ENCODE measurements around the gene CDK6. TPM values are rescaled to one million over a fixed set of nuclear protein-coding genes. Genes with fewer than 3 reads are reported as not detected.

CDK6 gene
- total RNA-seq, 4 donors from 2014 or later: 19.7 to 51.1 (median 33.8) TPM

DNA sequence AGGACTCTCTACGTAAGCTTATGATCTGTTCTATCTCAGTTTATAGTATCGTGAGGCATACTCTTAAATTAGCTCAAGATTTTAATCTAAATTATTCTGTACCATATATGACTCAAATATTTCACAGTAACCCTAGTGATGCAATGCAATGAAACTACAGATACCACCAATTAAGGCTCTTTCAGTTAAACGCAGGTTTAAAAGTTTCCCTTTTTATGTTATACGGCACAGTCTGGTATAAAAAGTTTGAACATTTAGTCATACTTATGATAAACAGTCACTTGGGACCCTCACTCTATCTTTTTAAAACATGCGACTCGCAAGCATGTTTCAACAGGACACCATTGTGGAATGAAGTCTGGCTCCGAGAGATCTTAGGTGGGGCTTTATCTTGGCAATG, 107.2 kb downstream of the CDK6 start:
- ATAC-seq: no peak
- 79 to 81% methylated on average over 7 of the region's 7 CpGs for WGBS, 2 donors (ENCODE audit: low coverage in 1 of 2)
- H3K4me3 ChIP-seq: no peak overlapping the region
- H3K36me3 ChIP-seq: peaks cover 0 to 10% of the 10 kb centered on the region in 2 donors
- no peaks in the 10 kb centered on the region for H3K9me3 ChIP-seq
- TF ChIP-seq, protein P1, sequence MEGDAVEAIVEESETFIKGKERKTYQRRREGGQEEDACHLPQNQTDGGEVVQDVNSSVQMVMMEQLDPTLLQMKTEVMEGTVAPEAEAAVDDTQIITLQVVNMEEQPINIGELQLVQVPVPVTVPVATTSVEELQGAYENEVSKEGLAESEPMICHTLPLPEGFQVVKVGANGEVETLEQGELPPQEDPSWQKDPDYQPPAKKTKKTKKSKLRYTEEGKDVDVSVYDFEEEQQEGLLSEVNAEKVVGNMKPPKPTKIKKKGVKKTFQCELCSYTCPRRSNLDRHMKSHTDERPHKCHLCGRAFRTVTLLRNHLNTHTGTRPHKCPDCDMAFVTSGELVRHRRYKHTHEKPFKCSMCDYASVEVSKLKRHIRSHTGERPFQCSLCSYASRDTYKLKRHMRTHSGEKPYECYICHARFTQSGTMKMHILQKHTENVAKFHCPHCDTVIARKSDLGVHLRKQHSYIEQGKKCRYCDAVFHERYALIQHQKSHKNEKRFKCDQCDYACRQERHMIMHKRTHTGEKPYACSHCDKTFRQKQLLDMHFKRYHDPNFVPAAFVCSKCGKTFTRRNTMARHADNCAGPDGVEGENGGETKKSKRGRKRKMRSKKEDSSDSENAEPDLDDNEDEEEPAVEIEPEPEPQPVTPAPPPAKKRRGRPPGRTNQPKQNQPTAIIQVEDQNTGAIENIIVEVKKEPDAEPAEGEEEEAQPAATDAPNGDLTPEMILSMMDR (IDR thresholded peaks at IDR 0.05): no peak
- TF ChIP-seq EP300 (IDR thresholded peaks at IDR 0.05): no peak
- no peak for TF ChIP-seq POLR2AphosphoS5 (IDR thresholded peaks at IDR 0.05)
- no peak for TF ChIP-seq POLR2A (IDR thresholded peaks at IDR 0.05)
- H3K27me3 ChIP-seq: no peaks in the 10 kb centered on the region
- no peak overlapping the region for H3K27ac ChIP-seq
- H3K4me1 ChIP-seq: peaks cover 0 to 32% (median 3%) of the 10 kb centered on the region in 3 donors

DNA sequence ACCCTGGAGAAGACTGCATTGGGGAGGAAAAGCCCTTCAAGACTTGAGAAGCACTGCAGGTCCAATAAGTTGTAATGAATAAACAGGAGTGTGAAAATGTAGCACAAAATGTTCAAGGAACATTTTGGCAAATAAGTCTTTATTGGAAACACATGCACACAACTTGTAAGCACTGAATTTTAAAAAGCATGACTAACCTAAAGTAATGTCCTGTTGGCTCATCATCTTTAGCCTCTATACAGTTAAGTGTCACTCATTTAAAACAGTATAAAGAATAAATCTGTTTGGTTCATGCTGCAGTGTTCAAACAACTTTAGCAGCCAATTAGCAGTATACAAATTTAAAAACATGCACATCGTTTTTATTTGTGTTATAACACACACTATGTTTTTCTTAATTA, 108.6 kb downstream of the CDK6 start:
- H3K9me3 ChIP-seq: no peaks in the 10 kb centered on the region
- WGBS, 2 donors (ENCODE audit: low coverage in 1 of 2): 57 to 73% methylated on average over 1 of the region's 1 CpG
- ATAC-seq: no peak
- no peaks in the 10 kb centered on the region for H3K27me3 ChIP-seq
- no peak for TF ChIP-seq POLR2A (IDR thresholded peaks at IDR 0.05)
- TF ChIP-seq POLR2AphosphoS5 (IDR thresholded peaks at IDR 0.05): no peak
- H3K4me3 ChIP-seq: no peak overlapping the region
- no peak overlapping the region for H3K27ac ChIP-seq
- H3K4me1 ChIP-seq: peaks cover 0 to 46% (median 3%) of the 10 kb centered on the region in 3 donors
- peaks cover 0 to 10% of the 10 kb centered on the region in 2 donors for H3K36me3 ChIP-seq

DNA sequence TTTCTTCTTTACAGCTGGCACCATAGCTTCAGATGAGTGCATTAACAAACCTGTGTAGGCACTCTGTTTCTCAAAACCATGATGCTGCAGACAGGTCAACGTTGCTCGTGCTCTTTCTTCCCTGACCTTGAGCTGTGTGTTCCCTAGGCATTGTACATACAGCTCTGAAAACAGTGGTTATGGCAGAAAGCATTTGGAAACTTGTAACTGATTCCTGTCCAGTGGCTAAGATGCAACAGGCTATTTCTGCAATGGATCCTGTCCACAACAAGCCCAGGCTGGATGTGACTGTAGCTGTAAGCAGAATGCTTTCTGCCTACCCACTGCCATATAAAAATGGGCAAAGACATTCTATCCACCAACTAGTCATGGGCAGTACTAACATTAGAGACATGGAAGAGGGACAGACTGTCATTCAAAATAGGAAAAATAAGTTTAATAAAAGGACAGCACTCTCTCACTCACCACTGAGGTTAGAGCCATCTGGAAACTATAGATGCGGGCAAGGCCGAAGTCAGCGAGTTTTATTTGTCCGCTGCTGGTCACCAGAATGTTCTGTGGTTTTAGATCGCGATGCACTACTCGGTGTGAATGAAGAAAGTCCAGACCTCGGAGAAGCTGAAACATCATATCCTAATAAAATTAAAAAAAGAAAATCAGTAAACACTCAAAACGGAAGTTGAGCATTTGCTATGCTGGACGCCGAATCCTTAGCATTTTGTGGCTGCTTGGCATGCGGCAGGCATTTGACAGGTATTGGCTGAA, 111.0 kb downstream of the CDK6 start:
- H3K36me3 ChIP-seq: peaks cover 0 to 10% of the 10 kb centered on the region in 2 donors
- peaks cover 0 to 27% (median 6%) of the 10 kb centered on the region in 3 donors for H3K4me1 ChIP-seq
- TF ChIP-seq POLR2AphosphoS5 (IDR thresholded peaks at IDR 0.05): no peak
- TF ChIP-seq EP300 (IDR thresholded peaks at IDR 0.05): no peak
- no peak for TF ChIP-seq POLR2A (IDR thresholded peaks at IDR 0.05)
- TF ChIP-seq, protein P1 (IDR thresholded peaks at IDR 0.05): no peak
- no peaks in the 10 kb centered on the region for H3K27me3 ChIP-seq
- no peak for ATAC-seq
- no peak overlapping the region for H3K27ac ChIP-seq
- no peaks in the 10 kb centered on the region for H3K9me3 ChIP-seq
- 84 to 92% methylated on average over 12 to 14 of the region's 14 CpGs for WGBS, 2 donors (ENCODE audit: low coverage in 1 of 2)
- no peak overlapping the region for H3K4me3 ChIP-seq

DNA sequence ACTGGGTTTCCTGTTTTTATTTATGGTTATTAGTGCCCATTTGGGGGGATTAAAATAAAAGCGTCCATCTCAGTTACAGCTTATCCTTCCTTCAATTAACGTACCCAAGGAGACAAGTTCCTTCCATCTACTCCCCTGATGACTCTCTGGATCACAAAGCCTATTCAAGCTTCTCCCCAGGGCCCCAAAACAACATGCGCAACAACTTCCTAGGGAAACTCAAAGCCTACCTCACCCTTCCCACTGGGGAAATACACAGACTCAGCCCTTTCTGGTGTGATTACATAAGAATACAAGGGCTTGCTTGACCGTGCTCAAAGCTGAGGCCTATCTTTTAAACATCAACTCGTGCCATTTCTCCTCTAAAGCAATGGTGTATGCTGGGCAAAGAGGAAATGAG, 112.4 kb downstream of the CDK6 start:
- peaks cover 0 to 10% of the 10 kb centered on the region in 2 donors for H3K36me3 ChIP-seq
- H3K4me3 ChIP-seq: no peak overlapping the region
- H3K4me1 ChIP-seq: peaks cover 0 to 24% (median 6%) of the 10 kb centered on the region in 3 donors
- no peaks in the 10 kb centered on the region for H3K27me3 ChIP-seq
- WGBS, 2 donors (ENCODE audit: low coverage in 1 of 2): 55 to 71% methylated on average over 2 to 4 of the region's 5 CpGs
- H3K27ac ChIP-seq: peak overlapping the region in 3 of 4 donors; percentile 4 to 55 (median 24)
- no peaks in the 10 kb centered on the region for H3K9me3 ChIP-seq
- no peak for TF ChIP-seq POLR2AphosphoS5 (IDR thresholded peaks at IDR 0.05)
- no peak for TF ChIP-seq EP300 (IDR thresholded peaks at IDR 0.05)
- TF ChIP-seq, protein P1 (IDR thresholded peaks at IDR 0.05): no peak
- no peak for TF ChIP-seq POLR2A (IDR thresholded peaks at IDR 0.05)
- peak; percentile 65 for ATAC-seq

DNA sequence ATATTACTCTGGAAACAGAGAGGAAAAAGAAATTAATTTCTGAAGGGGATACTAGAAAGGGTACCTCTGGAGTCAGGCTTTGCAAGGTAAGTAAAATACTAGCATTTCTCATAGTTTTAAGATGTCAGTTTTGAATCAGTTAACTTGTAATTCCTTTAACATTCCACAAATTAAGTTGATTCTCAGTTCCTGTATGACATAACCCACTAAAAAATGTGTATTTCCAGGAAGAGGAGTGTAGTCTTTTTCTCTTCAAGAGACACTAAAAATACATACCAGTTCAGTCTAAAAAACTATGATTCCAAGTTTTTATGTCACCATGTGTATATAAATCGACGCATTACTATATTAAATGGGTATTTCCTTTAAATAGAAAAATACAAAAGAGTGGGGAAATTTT, 113.2 kb downstream of the CDK6 start:
- 65 to 89% methylated on average over 2 of the region's 2 CpGs for WGBS, 2 donors (ENCODE audit: low coverage in 1 of 2)
- H3K27ac ChIP-seq: peak overlapping the region in 2 of 4 donors; percentile 24 to 51
- no peak for ATAC-seq

More for the DNA sequence above, 113.2 kb downstream of the CDK6 start:
- Histone ChIP-seq H3K4me1 (peaks cover 0 to 30% (median 6%) of the 10 kb centered on the region in 3 donors), H3K36me3 (peaks cover 0 to 10% of the 10 kb centered on the region in 2 donors), H3K27me3 (no peaks in the 10 kb centered on the region), H3K4me3 (no peak overlapping the region), H3K9me3 (no peaks in the 10 kb centered on the region)
- TF ChIP-seq POLR2AphosphoS5 (IDR thresholded peaks at IDR 0.05): no peak
- TF ChIP-seq POLR2A (IDR thresholded peaks at IDR 0.05): no peak
- TF ChIP-seq, protein P1 (IDR thresholded peaks at IDR 0.05): no peak
- no peak for TF ChIP-seq EP300 (IDR thresholded peaks at IDR 0.05)

All from gastroesophageal sphincter (tissue), 4 donors.